Measurements from ENCODE around the gene CACNA1C. TPM values are rescaled to one million over a fixed set of nuclear protein-coding genes. Genes with fewer than 3 reads are reported as not detected.

Gene CACNA1C
- total RNA-seq, 2 donors from 2014 or later: 70.0 to 127 TPM

DNA sequence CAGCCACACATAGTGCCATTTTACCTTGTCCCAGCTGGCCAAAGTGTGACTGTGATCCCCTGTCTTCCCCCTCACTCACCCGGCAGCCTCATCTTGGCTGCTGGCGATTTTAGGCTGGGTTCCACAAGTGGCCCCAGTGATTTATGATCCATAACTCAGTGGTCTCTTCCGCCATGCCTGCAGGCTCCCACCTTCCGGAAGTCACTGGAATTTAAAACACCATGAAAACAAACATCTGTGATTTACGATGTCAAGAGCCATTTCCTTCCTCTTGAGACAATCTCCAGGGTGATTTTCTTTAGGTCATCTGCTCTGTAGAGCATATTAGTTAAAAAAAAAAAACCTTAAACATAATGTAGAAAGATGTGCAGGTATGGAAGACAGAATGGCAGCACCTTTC lies 282.3 kb downstream of the CACNA1C start:
- no peak for DNase-seq (ENCODE audit: low spot score)
- no peaks in the 10 kb centered on the region for H3K27me3 ChIP-seq (replicated peaks; ENCODE audit: insufficient read depth)
- peaks cover 59 to 96% of the 10 kb centered on the region in 2 donors for H3K4me1 ChIP-seq (ENCODE audit: control insufficient read depth in 1 of 2, low read depth in 2 of 2)
- no peak overlapping the region for H3K4me3 ChIP-seq
- no peak for TF ChIP-seq CTCF (IDR thresholded peaks at IDR 0.05)
- no peak for ATAC-seq (ENCODE audit: insufficient number of reproducible peaks, low FRiP score, low read depth)
- H3K9me3 ChIP-seq: no peaks in the 10 kb centered on the region
- no peaks in the 10 kb centered on the region for H3K36me3 ChIP-seq
- peak overlapping the region; percentile 95 to 96 for H3K27ac ChIP-seq

DNA sequence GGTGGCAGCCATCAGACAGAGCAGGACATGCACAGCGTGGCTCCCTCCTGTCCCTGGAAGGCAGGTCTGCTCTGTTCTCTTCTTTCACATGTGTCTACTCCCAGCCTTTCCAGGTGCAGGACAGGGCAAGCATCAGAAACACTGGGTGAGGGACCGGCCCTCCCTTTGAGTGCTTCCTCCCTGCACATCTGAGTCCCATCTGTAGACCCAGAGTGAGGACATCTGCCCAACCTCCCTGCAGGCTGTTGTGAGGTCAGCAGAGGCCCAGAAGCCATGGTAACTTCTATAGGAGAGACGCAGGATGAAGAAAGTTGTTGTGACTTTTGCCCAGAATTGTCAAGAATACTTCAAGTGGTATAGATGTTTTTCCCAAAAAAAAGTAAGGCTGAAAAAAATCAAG lies 282.7 kb downstream of the CACNA1C start:
- Histone ChIP-seq H3K4me1 (ENCODE audit: control insufficient read depth in 1 of 2, low read depth in 2 of 2) (peaks cover 59 to 96% of the 10 kb centered on the region in 2 donors), H3K27ac (peak overlapping the region; percentile 95 to 96)
- ATAC-seq (ENCODE audit: insufficient number of reproducible peaks, low FRiP score, low read depth): no peak

GRCh38 chr12:2335916-2336315 lies 283.1 kb downstream of the CACNA1C start:
- ATAC-seq (ENCODE audit: insufficient number of reproducible peaks, low FRiP score, low read depth): no peak

More for the DNA sequence above, 282.7 kb downstream of the CACNA1C start:
- Histone ChIP-seq H3K4me3 (no peak overlapping the region), H3K36me3 (no peaks in the 10 kb centered on the region), H3K9me3 (no peaks in the 10 kb centered on the region), H3K27me3 (replicated peaks; ENCODE audit: insufficient read depth) (no peaks in the 10 kb centered on the region)
- DNase-seq (ENCODE audit: low spot score): no peak
- TF ChIP-seq CTCF (IDR thresholded peaks at IDR 0.05): no peak

GRCh38 chr12:2336409-2336829 lies 283.6 kb downstream of the CACNA1C start:
- H3K9me3 ChIP-seq: no peaks in the 10 kb centered on the region
- peaks cover 64 to 99% of the 10 kb centered on the region in 2 donors for H3K4me1 ChIP-seq (ENCODE audit: control insufficient read depth in 1 of 2, low read depth in 2 of 2)
- H3K27me3 ChIP-seq (replicated peaks; ENCODE audit: insufficient read depth): no peaks in the 10 kb centered on the region
- H3K27ac ChIP-seq: peak overlapping the region; percentile 95 to 96
- TF ChIP-seq CTCF (IDR thresholded peaks at IDR 0.05): no peak
- H3K36me3 ChIP-seq: no peaks in the 10 kb centered on the region
- peak overlapping the region; percentile 40 for H3K4me3 ChIP-seq
- DNase-seq (ENCODE audit: low spot score) (peak; percentile 51), ATAC-seq (ENCODE audit: insufficient number of reproducible peaks, low FRiP score, low read depth) (peak; percentile 84)

More at GRCh38 chr12:2335916-2336315, 283.1 kb downstream of the CACNA1C start:
- peak overlapping the region; percentile 95 to 96 for H3K27ac ChIP-seq
- H3K36me3 ChIP-seq: no peaks in the 10 kb centered on the region
- peaks cover 59 to 97% of the 10 kb centered on the region in 2 donors for H3K4me1 ChIP-seq (ENCODE audit: control insufficient read depth in 1 of 2, low read depth in 2 of 2)
- TF ChIP-seq CTCF (IDR thresholded peaks at IDR 0.05): no peak
- no peaks in the 10 kb centered on the region for H3K9me3 ChIP-seq
- no peak overlapping the region for H3K4me3 ChIP-seq
- H3K27me3 ChIP-seq (replicated peaks; ENCODE audit: insufficient read depth): no peaks in the 10 kb centered on the region
- DNase-seq (ENCODE audit: low spot score): no peak

DNA sequence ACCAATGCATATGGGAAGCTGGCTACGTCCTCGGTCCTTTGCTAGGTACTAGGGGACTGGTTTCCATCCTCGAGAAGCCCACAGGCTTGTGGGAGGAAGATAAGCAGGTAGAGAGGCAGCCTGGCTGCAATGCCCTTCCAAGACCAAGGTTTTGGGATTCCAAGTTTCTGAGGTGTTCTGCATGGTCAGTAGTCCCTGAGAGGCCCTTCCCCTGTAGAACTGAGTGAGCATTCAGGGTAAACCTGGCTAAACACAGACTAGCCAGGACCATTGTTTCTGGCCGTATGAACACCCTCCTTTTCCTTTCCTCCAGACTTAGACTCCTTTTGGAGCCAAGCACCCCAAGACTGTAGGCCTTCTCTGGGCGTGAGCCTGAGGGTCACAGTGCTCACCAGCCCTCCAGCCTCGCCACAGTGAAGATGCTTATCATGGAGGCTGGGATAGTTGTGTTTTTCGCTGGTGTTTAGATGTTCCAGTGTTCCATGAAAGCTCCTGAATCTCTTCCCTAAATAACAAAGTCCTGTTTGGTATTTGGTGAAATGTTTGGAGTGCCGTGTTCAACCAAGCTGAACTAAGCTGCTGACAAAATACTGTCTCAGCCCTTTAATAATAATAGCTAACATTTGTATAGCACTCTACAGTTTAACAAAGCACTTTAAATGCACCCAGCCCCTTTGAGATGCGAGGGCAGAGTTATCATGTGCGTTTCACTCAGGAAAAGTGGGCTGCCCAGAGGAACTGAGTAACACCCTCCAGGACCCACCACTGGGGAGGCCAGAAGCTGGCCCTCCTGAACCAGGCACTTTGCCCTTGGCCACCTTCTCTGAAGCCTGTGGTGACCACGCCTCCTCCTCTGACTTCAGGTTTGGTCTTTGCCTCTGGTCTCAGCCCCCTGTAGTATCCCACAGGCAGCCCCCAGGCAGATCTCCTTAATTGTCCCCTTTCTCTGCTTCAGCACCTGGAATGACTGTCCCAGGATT lies 284.5 kb downstream of the CACNA1C start:
- no peaks in the 10 kb centered on the region for H3K36me3 ChIP-seq
- H3K9me3 ChIP-seq: no peaks in the 10 kb centered on the region
- peak overlapping the region; percentile 95 to 96 for H3K27ac ChIP-seq
- no peak overlapping the region for H3K4me3 ChIP-seq
- ATAC-seq (ENCODE audit: insufficient number of reproducible peaks, low FRiP score, low read depth): no peak
- no peaks in the 10 kb centered on the region for H3K27me3 ChIP-seq (replicated peaks; ENCODE audit: insufficient read depth)
- no peak for TF ChIP-seq CTCF (IDR thresholded peaks at IDR 0.05)
- no peak for DNase-seq (ENCODE audit: low spot score)
- H3K4me1 ChIP-seq (ENCODE audit: control insufficient read depth in 1 of 2, low read depth in 2 of 2): peaks cover 62 to 99% of the 10 kb centered on the region in 2 donors

Measured in thoracic aorta (tissue), 2 donors.